Fibroblast of skin of right quadriceps (primary cell): ENCODE data around the gene CRADD.
"Not testable (repeated sequence)": the region's sequence is repeated elsewhere in the genome, so short reads cannot be mapped to it uniquely, and the experiment has no call there.

ENCODE experiments used
- DNase-seq: peaks from one replicate; pipeline ENCODE4 v3.0.0-alpha.2; 2013

The CRADD gene

GRCh38 chr12:93912086-93912733 lies 235.0 kb downstream of the CRADD start:
- DNase-seq = no peak

- DNase-seq = peak; percentile 91
Observed at GRCh38 chr12:93913845-93914244, 236.7 kb downstream of the CRADD start.

GRCh38 chr12:93914281-93914680 lies 237.1 kb downstream of the CRADD start:
- peak; percentile 52 for DNase-seq

- DNase-seq = no peak
Observed at GRCh38 chr12:93915411-93915810, 238.2 kb downstream of the CRADD start.

- DNase-seq = no peak
Observed at GRCh38 chr12:93916402-93916801, 239.2 kb downstream of the CRADD start.

- peak; percentile 83 for DNase-seq
Observed at GRCh38 chr12:93918262-93918661, 241.1 kb downstream of the CRADD start.

- DNase-seq = no peak
Observed at GRCh38 chr12:93918900-93919299, 241.7 kb downstream of the CRADD start.

- DNase-seq = no peak
Observed at GRCh38 chr12:93921521-93921920, 244.3 kb downstream of the CRADD start.

- DNase-seq = no peak
Observed at GRCh38 chr12:93922583-93923006, 245.4 kb downstream of the CRADD start.

- DNase-seq = no peak
Observed at GRCh38 chr12:93924367-93924766, 247.2 kb downstream of the CRADD start.

- DNase-seq = no peak
Observed at GRCh38 chr12:93925585-93926205, 248.5 kb downstream of the CRADD start.

- DNase-seq = no peak
Observed at GRCh38 chr12:93926237-93926636, 249.1 kb downstream of the CRADD start.

- DNase-seq = not testable (repeated sequence)
Observed at GRCh38 chr12:93929081-93929480, 251.9 kb downstream of the CRADD start.

GRCh38 chr12:93937812-93938211 lies 260.6 kb downstream of the CRADD start:
- no peak for DNase-seq

- DNase-seq = no peak
Observed at GRCh38 chr12:93938317-93938716, 261.1 kb downstream of the CRADD start.

GRCh38 chr12:93938931-93939330 lies 261.8 kb downstream of the CRADD start:
- no peak for DNase-seq

- DNase-seq = no peak
Observed at GRCh38 chr12:93939641-93940325, 262.6 kb downstream of the CRADD start.

GRCh38 chr12:93943780-93944179 lies 266.6 kb downstream of the CRADD start:
- DNase-seq = peak; percentile 53

- DNase-seq = no peak
Observed at GRCh38 chr12:93944201-93944600, 267.0 kb downstream of the CRADD start.
